Sigmoid colon (tissue), 7 donors: ENCODE results near the gene FAM241B. TPM values are rescaled to one million over a fixed set of nuclear protein-coding genes. Genes with fewer than 3 reads are reported as not detected.

Source experiments
- DNase-seq: peaks from one replicate; pipeline ENCODE4 v3.0.0-alpha.2; 2019
- H3K27ac ChIP-seq, 4 donors: fragments of 200-600 bp; sonication (generic); one replicate each; pipeline ENCODE4 v1.5.1; 2016 to 2019; ENCODE audit warnings: mild to moderate bottlenecking in 1 of 4
- H3K27me3 ChIP-seq, 3 donors: fragments of 200-600 bp; sonication (generic); one replicate each; pipeline ENCODE4 v1.5.1; 2019; ENCODE audit warnings: mild to moderate bottlenecking in 1 of 3
- H3K36me3 ChIP-seq, 4 donors: fragments of 200-600 bp; sonication (generic); one replicate each; pipeline ENCODE4 v1.5.1; 2016 to 2019
- H3K4me1 ChIP-seq, 4 donors: fragments of 200-600 bp; sonication (generic); one replicate each; pipeline ENCODE4 v1.5.1; 2017 to 2019
- H3K4me3 ChIP-seq, 4 donors: fragments of 200-600 bp; sonication (generic); one replicate each; pipeline ENCODE4 v1.5.1; 2017 to 2019; ENCODE audit warnings: mild to moderate bottlenecking in 2 of 4, moderate library complexity in 1 of 4
- H3K9me3 ChIP-seq, 4 donors: fragments of 200-600 bp in 3 of 4; sonication (generic) in 3 of 4; one replicate each; pipeline versions ENCODE4 v1.5.1 to v1.6.1; 2013 to 2019
- CTCF ChIP-seq, 4 experiments: fragments of 450-650 bp in 3 of 4; fragments of 200-600 bp in 1 of 4; IDR thresholded peaks; one replicate each; pipeline ENCODE4 v1.5.1; 2016 to 2019; ENCODE audit warnings: antibody characterized with exemption in 4 of 4, mild to moderate bottlenecking in 3 of 4, moderate library complexity in 2 of 4
- EP300 ChIP-seq, 4 donors: sonication (generic); formaldehyde crosslinking; IDR thresholded peaks; one replicate each; pipeline ENCODE4 v1.6.1; 2017; ENCODE audit warnings: antibody characterized with exemption in 4 of 4
- POLR2A ChIP-seq, 2 donors: fragments of 450-650 bp; IDR thresholded peaks; one replicate each; pipeline ENCODE4 v1.6.1; 2016; ENCODE audit warnings: antibody characterized with exemption in 2 of 2, mild to moderate bottlenecking in 2 of 2, moderate library complexity in 2 of 2
- POLR2AphosphoS5 ChIP-seq, 4 donors: sonication (generic); formaldehyde crosslinking; IDR thresholded peaks; one replicate each; pipeline ENCODE4 v1.6.1; 2017; ENCODE audit warnings: antibody characterized with exemption in 4 of 4
- WGBS, 2 donors: extraction: QIAGEN DNeasy Blood & Tissue Kit; methylation state at CpG; one replicate each; pipeline ENCODE4 v1.1.7; 2013; 5-methylcytosine and 5-hydroxymethylcytosine counted together
- intact Hi-C: fragments of 100-400 bp; cut with DNase I; formaldehyde crosslinking; loops from one replicate; pipeline ENCODE4 v1.15.1; 2023
- polyA plus RNA-seq, 3 donors: library from polyadenylated mRNA; stranded (reverse); fragments of 200-250 nt; gene quantifications; one replicate each; pipeline ENCODE4 v1.2.3, GENCODE V29; 2013
- total RNA-seq, 4 donors: library from RNA; depleted of rRNA; stranded (reverse); fragments of >200 nt; gene quantifications; one replicate each; pipeline ENCODE4 v1.1.0, GENCODE V29; 2016
- donor health status: healthy with polysubstance abuse.
- donor health status: Bipolar disorder and iron deficiency.
- donor health status: healthy.

FAM241B gene
- total and polyA plus RNA-seq, 7 donors, result 2.5 to 6.9 (median 3.6) TPM

GRCh38 chr10:69640196-69640980, 10.3 kb downstream of the FAM241B start:
- Histone ChIP-seq H3K27ac (no peak overlapping the region), H3K9me3 (no peaks in the 10 kb centered on the region), H3K36me3 (no peaks in the 10 kb centered on the region), H3K27me3 (peaks cover 0 to 4% (median 0%) of the 10 kb centered on the region in 3 donors), H3K4me1 (no peaks in the 10 kb centered on the region), H3K4me3 (no peak overlapping the region)
- 68 to 72% methylated on average over 9 of the region's 9 CpGs for WGBS, 2 donors
- no peak for TF ChIP-seq POLR2AphosphoS5 (IDR thresholded peaks at IDR 0.05)
- TF ChIP-seq EP300 (IDR thresholded peaks at IDR 0.05), result no peak
- TF ChIP-seq CTCF (IDR thresholded peaks at IDR 0.05), result no peak
- TF ChIP-seq POLR2A (IDR thresholded peaks at IDR 0.05), result no peak
- DNase-seq, result peak; percentile 29
- intact Hi-C loops, result loop anchor here (10.0 kb wide), 1 partner anchor 164 kb away; the partner anchor contains the start of gene COL13A1

- Histone ChIP-seq H3K9me3 (no peaks in the 10 kb centered on the region), H3K4me3 (no peak overlapping the region), H3K27me3 (peaks cover 0 to 4% (median 0%) of the 10 kb centered on the region in 3 donors), H3K4me1 (no peaks in the 10 kb centered on the region), H3K27ac (no peak overlapping the region), H3K36me3 (no peaks in the 10 kb centered on the region)
- peak; percentile 46 for DNase-seq
- 55 to 82% methylated on average over 12 of the region's 12 CpGs for WGBS, 2 donors
- TF ChIP-seq POLR2AphosphoS5 (IDR thresholded peaks at IDR 0.05) (no peak), CTCF (IDR thresholded peaks at IDR 0.05) (no peak), POLR2A (IDR thresholded peaks at IDR 0.05) (no peak), EP300 (IDR thresholded peaks at IDR 0.05) (no peak)
- intact Hi-C loops, result loop anchor here (10.0 kb wide), 1 partner anchor 163 kb away; the partner anchor contains the start of gene COL13A1
Measured at GRCh38 chr10:69641261-69641980, 11.4 kb downstream of the FAM241B start.

GRCh38 chr10:69642747-69643146, 12.7 kb downstream of the FAM241B start:
- intact Hi-C loops, result loop anchor here (10.0 kb wide), 1 partner anchor 162 kb away; the partner anchor contains the start of gene COL13A1
- H3K36me3 ChIP-seq, result no peaks in the 10 kb centered on the region
- 83 to 90% methylated on average over 5 of the region's 5 CpGs for WGBS, 2 donors
- TF ChIP-seq POLR2A (IDR thresholded peaks at IDR 0.05), result no peak
- no peak for TF ChIP-seq EP300 (IDR thresholded peaks at IDR 0.05)
- no peak for TF ChIP-seq POLR2AphosphoS5 (IDR thresholded peaks at IDR 0.05)
- no peak for TF ChIP-seq CTCF (IDR thresholded peaks at IDR 0.05)
- H3K4me1 ChIP-seq, result no peaks in the 10 kb centered on the region
- H3K27me3 ChIP-seq, result peaks cover 0 to 4% (median 0%) of the 10 kb centered on the region in 3 donors
- no peaks in the 10 kb centered on the region for H3K9me3 ChIP-seq
- H3K4me3 ChIP-seq, result no peak overlapping the region
- no peak overlapping the region for H3K27ac ChIP-seq
- DNase-seq, result peak; percentile 2

GRCh38 chr10:69643779-69644657, 14.0 kb downstream of the FAM241B start:
- Histone ChIP-seq H3K4me3 (no peak overlapping the region), H3K36me3 (no peaks in the 10 kb centered on the region), H3K9me3 (no peaks in the 10 kb centered on the region), H3K4me1 (no peaks in the 10 kb centered on the region), H3K27me3 (peaks cover 0 to 4% (median 0%) of the 10 kb centered on the region in 3 donors), H3K27ac (no peak overlapping the region)
- TF ChIP-seq EP300 (IDR thresholded peaks at IDR 0.05), result no peak
- no peak for TF ChIP-seq POLR2AphosphoS5 (IDR thresholded peaks at IDR 0.05)
- no peak for TF ChIP-seq CTCF (IDR thresholded peaks at IDR 0.05)
- TF ChIP-seq POLR2A (IDR thresholded peaks at IDR 0.05), result no peak
- intact Hi-C loops, result loop anchor here (2.0 to 10.0 kb wide), 3 partner anchors 73 to 271 kb away; partner anchors contain the start of gene COL13A1
- peak; percentile 39 for DNase-seq
- WGBS, 2 donors, result 60 to 68% methylated on average over 16 of the region's 16 CpGs
